Activated naive CD4-positive, alpha-beta T cell treated with anti-CD3 and anti-CD28 coated beads, Interleukin-2, amount 50 U/mL, for 24 hours (primary cell): ENCODE data around the gene DGCR2.

Source experiments
- H3K27ac Mint-ChIP-seq: one replicate; pipeline ENCODE4 v1.8.0; 2021; ENCODE audit warnings: mild to moderate bottlenecking, mixed read lengths
- H3K27me3 Mint-ChIP-seq: one replicate; pipeline ENCODE4 v1.8.0; 2021; ENCODE audit warnings: mixed read lengths
- H3K36me3 Mint-ChIP-seq: one replicate; pipeline ENCODE4 v1.8.0; 2021; ENCODE audit warnings: mixed read lengths
- H3K4me1 Mint-ChIP-seq: one replicate; pipeline ENCODE4 v1.8.0; 2021; ENCODE audit warnings: mixed read lengths
- H3K4me3 Mint-ChIP-seq: one replicate; pipeline ENCODE4 v1.8.0; 2021; ENCODE audit warnings: mild to moderate bottlenecking, mixed read lengths
- H3K9me3 Mint-ChIP-seq: one replicate; pipeline ENCODE4 v1.8.0; 2021; ENCODE audit warnings: mixed read lengths

Gene DGCR2

DNA sequence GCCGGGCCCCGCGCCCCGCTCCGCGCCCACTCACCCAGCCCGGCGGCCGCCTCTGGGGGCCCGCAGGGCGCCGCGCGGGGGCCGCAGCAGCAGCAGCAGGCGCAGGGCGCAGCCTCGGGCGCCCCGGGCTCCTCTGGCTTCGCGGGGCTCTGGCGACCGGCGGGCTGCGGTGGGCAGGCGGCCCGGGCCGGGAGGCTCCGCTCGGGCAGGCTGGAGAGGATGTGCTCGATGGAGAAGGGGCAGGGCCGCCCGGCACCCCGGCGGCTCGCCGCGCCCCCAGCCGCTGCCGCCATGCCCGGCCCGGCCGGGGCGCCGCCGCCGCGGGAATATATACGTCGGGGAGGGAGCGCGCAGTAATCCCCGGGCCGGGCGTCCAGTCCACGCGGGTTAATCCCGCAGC, 27.8 kb upstream of the DGCR2 start, which contains the start of gene GSC2:
GSC2 (minus strand) TSS at position 302 of the 400 bp plus-strand sequence; CDS start at position 293, 9 bp downstream.
- Mint-ChIP-seq H3K36me3 (no peaks in the 10 kb centered on the region), H3K4me3 (peak within 1 kb of the TSS; percentile 83), H3K27ac (no peak within 1 kb of the TSS), H3K4me1 (peaks cover 5% of the 10 kb centered on the region), H3K9me3 (no peaks in the 10 kb centered on the region), H3K27me3 (peaks cover 24% of the 10 kb centered on the region)

DNA sequence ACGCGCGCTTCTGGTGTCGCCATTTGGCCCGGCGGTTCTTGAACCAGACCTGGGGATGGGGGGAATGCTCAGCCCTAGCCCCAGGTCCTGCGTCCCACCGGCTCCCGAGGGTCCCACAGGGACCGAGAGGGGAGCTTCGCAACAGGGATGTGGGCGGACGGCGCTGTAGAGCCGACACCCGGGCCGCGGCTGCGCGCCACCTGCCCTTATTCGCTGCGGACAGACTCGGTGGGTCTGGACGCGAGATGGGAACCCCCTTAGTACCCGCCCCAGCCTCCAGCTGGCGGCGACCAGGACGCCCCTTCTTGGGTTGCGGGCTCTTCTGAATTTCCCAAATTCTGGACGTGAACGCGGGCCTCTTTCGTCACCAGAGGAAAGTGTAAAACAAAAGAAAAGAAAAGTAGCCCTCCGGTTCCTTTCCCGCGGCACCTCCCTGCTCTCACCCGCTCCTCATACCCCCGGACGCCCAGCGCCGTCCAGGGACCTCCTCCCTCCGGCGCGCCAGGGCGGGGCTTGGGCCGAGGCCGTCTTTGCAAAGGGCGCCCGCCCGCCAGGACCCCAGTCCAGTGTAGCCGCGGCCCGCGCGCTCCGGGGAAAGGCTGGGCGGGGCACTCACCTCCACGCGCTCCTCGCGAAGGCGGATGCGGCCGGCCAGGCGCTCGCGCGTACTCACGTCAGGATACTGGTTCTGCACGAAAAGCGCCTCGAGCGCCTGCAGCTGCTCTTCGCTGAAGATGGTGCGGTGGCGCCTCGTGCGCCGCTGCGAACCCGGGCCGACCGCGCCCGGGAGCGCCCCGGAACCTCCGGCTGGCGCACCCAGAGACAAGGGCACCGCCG, 27.1 kb upstream of the DGCR2 start:
- peak overlapping the region; percentile 45 for H3K4me3 Mint-ChIP-seq
- no peaks in the 10 kb centered on the region for H3K36me3 Mint-ChIP-seq
- H3K4me1 Mint-ChIP-seq, result peaks cover 11% of the 10 kb centered on the region
- no peak overlapping the region for H3K27ac Mint-ChIP-seq
- H3K27me3 Mint-ChIP-seq, result peaks cover 24% of the 10 kb centered on the region
- no peaks in the 10 kb centered on the region for H3K9me3 Mint-ChIP-seq

DNA sequence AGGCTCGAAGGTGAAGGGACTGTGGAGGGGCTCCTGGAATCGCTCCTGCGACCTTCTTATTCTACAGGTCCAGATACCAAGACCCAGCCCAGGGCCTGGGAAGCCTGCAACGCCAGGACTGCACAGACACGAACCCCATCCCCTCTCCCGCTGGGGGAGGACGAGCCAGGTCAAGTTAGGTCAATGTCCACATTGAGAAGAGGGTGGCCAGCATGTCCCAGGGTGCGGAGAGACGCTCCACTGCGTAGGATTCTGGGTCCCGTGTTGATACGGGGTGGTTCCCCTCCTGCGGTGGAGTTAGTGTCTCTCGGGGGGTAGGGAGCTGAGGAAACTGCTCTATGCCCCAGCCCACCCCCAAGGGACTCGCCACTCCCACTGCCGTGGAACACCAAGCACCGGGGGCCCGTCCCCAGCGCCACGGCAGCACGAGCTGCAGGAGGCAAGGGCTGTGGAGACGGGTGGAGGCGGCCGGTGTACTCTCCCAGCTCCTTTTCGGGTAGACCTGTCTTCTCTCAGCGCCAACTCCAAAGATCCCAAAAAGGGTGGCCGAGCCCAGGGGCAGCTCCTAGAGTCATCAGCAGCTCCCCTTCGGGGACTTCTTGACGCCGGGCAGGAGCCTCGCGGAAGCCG, 26.3 kb upstream of the DGCR2 start:
- H3K27me3 Mint-ChIP-seq, result peaks cover 20% of the 10 kb centered on the region
- no peak overlapping the region for H3K27ac Mint-ChIP-seq
- peaks cover 4% of the 10 kb centered on the region for H3K36me3 Mint-ChIP-seq
- no peak overlapping the region for H3K4me3 Mint-ChIP-seq
- H3K4me1 Mint-ChIP-seq, result peaks cover 19% of the 10 kb centered on the region
- H3K9me3 Mint-ChIP-seq, result no peaks in the 10 kb centered on the region

DNA sequence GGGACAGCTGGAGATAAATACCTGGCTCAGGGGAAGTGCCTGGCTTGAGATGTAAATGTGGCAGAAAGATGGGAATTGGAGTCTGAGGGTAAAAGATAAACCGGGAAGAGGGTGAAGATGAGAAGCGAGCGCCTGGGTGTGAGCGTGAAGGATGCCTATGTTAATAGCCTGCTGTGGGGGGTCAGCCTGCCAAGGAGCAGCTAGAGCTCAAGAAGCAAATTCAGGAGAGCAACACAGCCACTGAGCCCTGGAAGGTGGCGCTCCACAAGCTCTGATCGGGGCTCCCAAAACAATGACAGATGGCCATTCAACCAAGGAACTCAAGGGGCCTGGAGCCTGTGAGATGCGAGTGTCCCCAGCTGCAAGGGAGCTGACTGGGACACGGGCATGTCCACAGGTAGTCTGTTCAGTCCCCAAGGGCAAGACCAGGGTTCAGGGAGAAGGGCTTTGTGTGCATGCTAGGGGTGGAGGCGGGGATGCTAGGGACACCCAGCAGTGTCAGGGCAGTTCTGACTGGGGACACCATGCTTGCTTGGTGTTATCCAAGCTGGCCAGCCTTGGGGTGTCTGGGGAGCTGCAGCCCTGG, 25.1 kb upstream of the DGCR2 start:
- Mint-ChIP-seq H3K9me3 (no peaks in the 10 kb centered on the region), H3K36me3 (peaks cover 4% of the 10 kb centered on the region), H3K27me3 (peaks cover 13% of the 10 kb centered on the region), H3K27ac (no peak overlapping the region), H3K4me1 (peaks cover 27% of the 10 kb centered on the region), H3K4me3 (no peak overlapping the region)

DNA sequence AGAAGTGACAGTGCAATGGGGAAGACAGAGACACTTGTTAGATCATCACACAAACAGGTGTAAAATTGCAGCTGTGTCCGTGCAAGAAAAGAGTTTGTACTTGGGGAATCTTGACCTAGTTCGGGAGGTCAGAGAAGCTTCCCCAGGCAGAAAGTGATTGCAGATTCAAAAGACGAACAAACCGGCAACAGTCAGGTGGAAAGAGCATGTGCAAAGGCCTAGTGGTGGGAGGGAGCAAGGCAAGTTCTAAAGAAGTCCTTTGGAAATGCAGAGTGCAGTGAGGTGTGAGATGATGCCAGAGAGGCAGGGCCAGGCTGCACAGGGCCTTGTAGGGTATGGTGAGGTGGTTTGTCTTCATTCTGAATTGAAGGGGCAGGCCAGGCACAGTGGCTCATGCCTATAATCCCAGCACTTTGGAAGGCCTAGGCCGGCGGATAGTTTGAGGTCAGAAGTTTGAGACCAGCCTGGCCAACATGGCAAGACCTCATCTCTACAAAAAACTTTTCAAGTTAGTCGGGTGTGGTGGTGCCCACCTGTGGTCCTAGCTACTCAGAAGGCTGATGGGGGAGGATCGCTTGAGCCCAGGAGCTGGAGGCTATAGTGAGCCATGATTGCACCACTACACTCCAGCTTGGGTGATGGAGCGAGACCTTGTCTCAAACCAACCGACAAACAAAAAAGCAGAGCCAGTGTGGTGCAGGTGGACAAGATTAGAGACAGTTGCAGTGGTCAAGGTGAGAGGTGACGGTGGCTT, 24.2 kb upstream of the DGCR2 start:
- Mint-ChIP-seq H3K4me3 (no peak overlapping the region), H3K4me1 (peaks cover 32% of the 10 kb centered on the region), H3K36me3 (peaks cover 4% of the 10 kb centered on the region), H3K27me3 (peaks cover 7% of the 10 kb centered on the region), H3K27ac (no peak overlapping the region), H3K9me3 (no peaks in the 10 kb centered on the region)

DNA sequence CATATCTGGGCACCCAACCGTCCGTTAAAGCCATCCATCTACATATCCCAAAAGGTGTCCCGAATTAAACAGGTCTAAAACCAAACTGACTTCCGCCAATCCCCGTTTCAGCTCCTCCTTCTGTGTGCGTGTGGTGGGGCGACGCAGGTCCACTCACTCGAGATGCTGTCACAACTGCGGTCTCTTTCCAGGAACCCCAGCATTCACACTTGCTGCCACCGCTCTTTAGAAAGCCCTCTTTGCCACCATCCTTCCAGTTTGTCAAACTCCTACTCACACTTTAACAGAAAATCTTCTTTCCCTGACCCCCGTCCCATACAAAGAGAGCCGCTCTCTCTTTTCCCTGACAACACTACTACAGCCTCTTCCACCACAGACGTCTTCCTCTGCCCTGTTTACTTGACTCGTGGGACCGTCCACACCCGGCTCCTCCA, 21.8 kb upstream of the DGCR2 start:
- H3K27ac Mint-ChIP-seq, result peak overlapping the region; percentile 98
- H3K36me3 Mint-ChIP-seq, result peaks cover 4% of the 10 kb centered on the region
- H3K4me1 Mint-ChIP-seq, result peaks cover 29% of the 10 kb centered on the region
- H3K4me3 Mint-ChIP-seq, result peak overlapping the region; percentile 99
- no peaks in the 10 kb centered on the region for H3K27me3 Mint-ChIP-seq
- H3K9me3 Mint-ChIP-seq, result no peaks in the 10 kb centered on the region

DNA sequence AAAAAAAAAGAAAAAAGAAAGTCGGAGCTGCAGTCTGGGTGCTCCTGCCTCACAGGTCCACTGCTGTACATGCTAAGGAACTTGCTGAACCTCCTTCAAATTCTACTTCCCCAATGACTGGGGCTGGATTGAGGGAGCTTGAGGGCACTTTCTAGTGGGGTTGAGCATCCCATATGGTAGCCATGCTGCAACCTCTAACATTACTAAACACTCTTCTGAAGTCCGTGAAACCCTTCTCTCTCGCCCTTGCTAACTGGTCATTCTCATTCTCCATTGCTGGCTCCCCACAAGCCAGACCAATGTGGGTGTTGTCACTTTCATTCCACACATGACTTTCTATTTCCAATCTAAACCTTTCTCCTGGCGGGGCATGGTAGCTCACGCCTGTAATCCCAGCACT, 21.0 kb upstream of the DGCR2 start:
- Mint-ChIP-seq H3K9me3 (no peaks in the 10 kb centered on the region), H3K36me3 (peaks cover 4% of the 10 kb centered on the region), H3K27ac (no peak overlapping the region), H3K4me3 (peak overlapping the region; percentile 99), H3K4me1 (peaks cover 29% of the 10 kb centered on the region), H3K27me3 (no peaks in the 10 kb centered on the region)

DNA sequence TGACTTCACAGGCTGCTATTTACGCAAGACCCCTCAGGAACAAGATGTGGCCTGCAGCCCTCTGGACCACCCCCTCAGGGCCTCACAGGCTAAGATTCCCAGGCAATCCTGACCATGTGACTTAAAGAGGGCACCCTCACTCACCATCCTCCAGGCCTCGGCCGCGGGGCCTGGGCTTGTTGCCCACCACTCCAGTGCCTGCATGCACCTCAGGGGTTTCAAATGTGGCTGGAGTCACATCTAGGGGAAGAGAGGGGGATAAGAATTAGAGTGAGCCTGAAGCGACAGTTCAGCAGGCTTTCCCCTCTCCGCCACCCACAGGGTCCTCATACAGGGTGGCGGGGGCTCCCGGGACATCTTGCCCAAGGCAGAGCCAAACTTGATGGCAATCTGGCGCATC, 20.2 kb upstream of the DGCR2 start:
- Mint-ChIP-seq H3K4me1 (peaks cover 29% of the 10 kb centered on the region), H3K36me3 (peaks cover 4% of the 10 kb centered on the region), H3K27me3 (no peaks in the 10 kb centered on the region), H3K4me3 (peak overlapping the region; percentile 26), H3K9me3 (no peaks in the 10 kb centered on the region), H3K27ac (no peak overlapping the region)

DNA sequence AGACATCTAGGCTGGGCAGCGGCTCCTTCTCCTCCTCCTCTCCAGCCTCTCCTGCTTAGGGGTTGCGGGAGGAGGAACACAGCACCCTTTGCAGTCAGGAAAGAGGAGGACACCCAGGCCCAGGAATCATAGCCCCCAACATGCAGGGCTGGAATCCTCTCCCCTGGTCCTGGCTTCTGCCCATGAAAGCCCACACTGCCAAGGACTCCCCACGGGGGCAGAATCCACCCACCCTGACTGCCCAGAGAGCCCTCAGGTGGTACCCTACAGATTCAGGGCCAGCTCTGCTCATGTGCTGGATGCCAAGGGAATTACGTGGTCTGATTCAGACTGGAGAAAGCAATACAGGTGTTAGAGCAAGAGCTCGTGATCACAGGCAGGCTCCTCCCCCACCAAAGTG, 17.8 kb upstream of the DGCR2 start:
- Mint-ChIP-seq H3K36me3 (peaks cover 6% of the 10 kb centered on the region), H3K4me3 (no peak overlapping the region), H3K27me3 (no peaks in the 10 kb centered on the region), H3K27ac (no peak overlapping the region), H3K9me3 (no peaks in the 10 kb centered on the region), H3K4me1 (peaks cover 29% of the 10 kb centered on the region)

DNA sequence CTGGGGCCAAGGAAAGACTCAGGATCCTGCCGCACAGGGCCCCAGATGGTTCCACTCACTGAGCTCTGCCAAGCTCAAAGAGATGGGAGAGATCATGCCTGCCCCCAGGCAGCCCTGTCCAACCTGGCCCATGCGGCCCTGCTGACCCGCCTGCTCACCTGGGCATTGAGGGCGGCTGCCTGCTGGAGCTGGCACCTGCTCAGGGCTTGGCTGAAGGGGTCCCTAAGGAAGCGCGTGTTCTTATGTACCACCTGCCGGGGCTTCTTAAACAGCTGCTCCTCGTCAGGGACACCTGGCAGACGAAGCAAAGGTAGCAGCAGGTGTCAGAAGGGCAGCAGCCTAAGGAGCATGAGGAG, 16.8 kb upstream of the DGCR2 start:
- Mint-ChIP-seq H3K9me3 (no peaks in the 10 kb centered on the region), H3K27me3 (no peaks in the 10 kb centered on the region), H3K27ac (no peak overlapping the region), H3K4me3 (no peak overlapping the region), H3K4me1 (peaks cover 20% of the 10 kb centered on the region), H3K36me3 (peaks cover 4% of the 10 kb centered on the region)

DNA sequence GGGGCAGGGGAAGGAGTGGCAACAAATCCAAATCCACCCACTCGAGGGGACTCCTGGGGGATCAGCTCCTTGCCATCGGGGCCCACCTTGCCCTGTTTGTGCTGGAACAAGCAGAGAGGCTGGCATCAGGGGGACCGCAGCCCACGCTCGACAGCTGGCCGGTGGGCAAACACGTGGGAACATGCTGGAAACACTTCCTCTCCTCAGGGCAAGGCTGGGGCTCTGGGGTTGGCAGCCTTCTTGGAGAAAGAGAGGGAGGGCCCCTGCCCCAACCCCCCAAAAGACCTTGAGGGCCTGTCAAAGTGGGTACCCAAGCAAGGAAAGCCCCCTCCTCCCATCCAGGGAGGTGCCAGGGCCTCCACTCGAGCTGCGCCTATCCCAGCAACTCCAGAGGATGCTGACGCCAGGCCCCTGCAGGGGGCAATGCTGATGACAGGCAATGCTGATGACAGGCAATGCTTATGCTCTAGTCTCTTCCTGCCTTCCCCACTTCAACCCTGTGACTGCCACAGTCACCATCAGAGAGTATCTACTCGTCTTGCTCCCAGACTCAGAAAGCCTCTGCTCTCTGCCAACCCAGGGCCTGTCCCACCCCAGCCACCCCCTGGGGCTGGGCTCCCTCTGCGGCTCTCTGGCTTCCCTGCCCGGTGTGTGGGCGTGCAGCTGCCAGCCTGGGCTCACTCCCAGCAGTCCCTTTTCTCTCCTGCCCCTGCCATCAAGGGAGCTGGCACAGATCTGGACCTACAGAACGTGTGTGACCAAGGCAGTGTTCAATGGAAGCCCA, 16.2 kb upstream of the DGCR2 start:
- H3K4me3 Mint-ChIP-seq, result no peak overlapping the region
- no peaks in the 10 kb centered on the region for H3K9me3 Mint-ChIP-seq
- no peaks in the 10 kb centered on the region for H3K27me3 Mint-ChIP-seq
- H3K27ac Mint-ChIP-seq, result no peak overlapping the region
- peaks cover 2% of the 10 kb centered on the region for H3K36me3 Mint-ChIP-seq
- peaks cover 14% of the 10 kb centered on the region for H3K4me1 Mint-ChIP-seq

DNA sequence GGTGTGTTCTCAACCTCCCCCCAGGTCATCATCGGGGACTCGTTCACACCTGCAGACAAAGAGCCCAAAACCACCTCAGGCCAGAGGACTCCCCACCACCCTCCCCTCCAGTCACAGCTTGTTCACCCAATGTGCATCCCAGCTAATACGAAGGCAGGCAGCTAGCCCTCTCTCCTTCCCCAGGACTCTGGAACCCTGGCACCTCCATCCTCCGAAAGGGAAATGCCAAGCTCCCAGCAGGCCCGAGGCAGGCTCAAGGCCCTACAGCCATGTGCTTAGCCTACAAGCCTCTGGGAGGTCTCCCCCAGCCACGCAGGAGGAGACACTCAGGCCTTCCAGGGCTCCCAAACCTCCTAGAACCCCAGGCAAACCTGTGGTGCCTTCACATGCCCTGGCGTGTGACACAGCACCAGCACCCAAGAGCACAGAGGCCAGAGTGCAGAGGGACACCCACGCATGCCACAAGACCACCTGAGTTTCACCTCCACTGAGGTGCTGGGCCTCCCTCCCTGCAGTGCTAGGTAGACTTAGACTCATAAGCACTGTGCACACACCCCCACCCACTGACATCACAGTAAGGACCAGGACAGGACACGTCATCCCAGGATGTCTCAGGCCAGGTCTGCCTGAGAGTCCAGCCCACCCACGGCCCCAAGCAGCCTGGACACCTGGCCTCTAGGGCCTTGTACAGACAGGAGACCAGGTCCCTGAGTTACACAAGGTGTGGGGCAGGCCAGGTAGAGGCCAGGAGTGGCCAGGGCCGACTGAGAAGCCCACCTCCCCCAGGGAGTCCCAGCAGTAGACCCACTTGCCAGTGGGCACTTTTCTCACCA, 15.4 kb upstream of the DGCR2 start:
- no peak overlapping the region for H3K4me3 Mint-ChIP-seq
- H3K27me3 Mint-ChIP-seq, result no peaks in the 10 kb centered on the region
- no peaks in the 10 kb centered on the region for H3K9me3 Mint-ChIP-seq
- no peak overlapping the region for H3K27ac Mint-ChIP-seq
- peaks cover 9% of the 10 kb centered on the region for H3K4me1 Mint-ChIP-seq
- H3K36me3 Mint-ChIP-seq, result peaks cover 2% of the 10 kb centered on the region

DNA sequence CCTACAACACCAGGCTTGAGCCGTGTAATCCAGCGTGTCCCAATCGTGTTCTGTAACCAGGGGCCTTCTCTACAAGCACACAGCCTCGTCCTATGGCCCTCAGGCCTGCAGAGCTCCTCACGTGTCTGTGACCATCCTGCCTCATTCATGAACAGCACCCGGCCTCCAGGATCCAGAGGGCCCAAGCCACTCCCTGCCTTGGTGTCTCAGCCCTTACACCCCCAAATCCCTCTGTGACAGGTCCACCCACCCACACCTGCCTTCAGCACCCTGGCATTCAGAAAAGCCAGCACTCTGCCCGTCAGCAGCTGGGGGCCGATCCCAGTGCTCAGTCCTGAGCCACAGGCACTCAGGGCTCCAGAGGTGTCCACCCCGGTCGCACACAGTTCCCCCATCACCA, 14.7 kb upstream of the DGCR2 start:
- H3K9me3 Mint-ChIP-seq, result no peaks in the 10 kb centered on the region
- no peak overlapping the region for H3K27ac Mint-ChIP-seq
- H3K4me3 Mint-ChIP-seq, result no peak overlapping the region
- H3K4me1 Mint-ChIP-seq, result peaks cover 4% of the 10 kb centered on the region
- H3K27me3 Mint-ChIP-seq, result no peaks in the 10 kb centered on the region
- H3K36me3 Mint-ChIP-seq, result peaks cover 2% of the 10 kb centered on the region

DNA sequence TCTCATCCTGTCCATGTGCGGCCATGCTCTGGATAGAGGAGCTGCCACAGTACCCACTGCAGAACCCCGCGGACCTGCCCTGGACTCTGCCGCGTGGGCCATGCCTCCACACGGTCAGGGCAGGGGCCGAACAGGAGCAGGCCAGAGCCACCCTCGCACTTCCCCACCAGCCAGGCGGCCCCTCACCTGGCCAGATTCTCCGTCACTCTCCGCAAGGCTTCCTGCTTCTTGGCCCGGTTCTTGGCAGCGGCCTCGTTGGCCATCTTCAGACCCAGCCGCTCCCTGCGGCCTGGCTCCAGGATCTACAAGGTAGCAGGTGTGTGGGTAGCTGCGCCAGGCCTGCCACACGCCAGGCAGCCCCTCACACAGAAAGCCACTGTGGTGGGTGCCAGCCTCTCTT, 12.7 kb upstream of the DGCR2 start:
- no peaks in the 10 kb centered on the region for H3K4me1 Mint-ChIP-seq
- no peak overlapping the region for H3K4me3 Mint-ChIP-seq
- no peak overlapping the region for H3K27ac Mint-ChIP-seq
- H3K27me3 Mint-ChIP-seq, result no peaks in the 10 kb centered on the region
- H3K9me3 Mint-ChIP-seq, result no peaks in the 10 kb centered on the region
- peaks cover 2% of the 10 kb centered on the region for H3K36me3 Mint-ChIP-seq
